Cardiac fibroblast (primary cell): Measurements from ENCODE around the gene HSBP1.

Source experiments
- DNase-seq, 2 donors: peaks; one replicate each; pipeline versions ENCODE4 v3.0.0 to v3.0.0-alpha.2; 2010; ENCODE audit warnings: low read depth in 2 of 2
- H3K4me3 ChIP-seq, 2 donors: replicated peaks in 1 of 2; 1 replicate in 1 of 2; 2 replicates in 1 of 2; pipeline ENCODE4 v1.5.1; 2011; ENCODE audit warnings: low read depth in 2 of 2, low read length in 2 of 2, mild to moderate bottlenecking in 2 of 2, moderate library complexity in 1 of 2
- TF ChIP-seq, protein P1 (sequence below): IDR thresholded peaks from one replicate; pipeline ENCODE4 v1.5.1; 2011; ENCODE audit warnings: low read depth, mild to moderate bottlenecking, low read length, inconsistent platforms

The HSBP1 gene

GRCh38 chr16:83851473-83851872, 43.7 kb downstream of the HSBP1 start:
- no peak for DNase-seq
- TF ChIP-seq, protein P1, sequence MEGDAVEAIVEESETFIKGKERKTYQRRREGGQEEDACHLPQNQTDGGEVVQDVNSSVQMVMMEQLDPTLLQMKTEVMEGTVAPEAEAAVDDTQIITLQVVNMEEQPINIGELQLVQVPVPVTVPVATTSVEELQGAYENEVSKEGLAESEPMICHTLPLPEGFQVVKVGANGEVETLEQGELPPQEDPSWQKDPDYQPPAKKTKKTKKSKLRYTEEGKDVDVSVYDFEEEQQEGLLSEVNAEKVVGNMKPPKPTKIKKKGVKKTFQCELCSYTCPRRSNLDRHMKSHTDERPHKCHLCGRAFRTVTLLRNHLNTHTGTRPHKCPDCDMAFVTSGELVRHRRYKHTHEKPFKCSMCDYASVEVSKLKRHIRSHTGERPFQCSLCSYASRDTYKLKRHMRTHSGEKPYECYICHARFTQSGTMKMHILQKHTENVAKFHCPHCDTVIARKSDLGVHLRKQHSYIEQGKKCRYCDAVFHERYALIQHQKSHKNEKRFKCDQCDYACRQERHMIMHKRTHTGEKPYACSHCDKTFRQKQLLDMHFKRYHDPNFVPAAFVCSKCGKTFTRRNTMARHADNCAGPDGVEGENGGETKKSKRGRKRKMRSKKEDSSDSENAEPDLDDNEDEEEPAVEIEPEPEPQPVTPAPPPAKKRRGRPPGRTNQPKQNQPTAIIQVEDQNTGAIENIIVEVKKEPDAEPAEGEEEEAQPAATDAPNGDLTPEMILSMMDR: no peak
- H3K4me3 ChIP-seq: no peak overlapping the region

DNA sequence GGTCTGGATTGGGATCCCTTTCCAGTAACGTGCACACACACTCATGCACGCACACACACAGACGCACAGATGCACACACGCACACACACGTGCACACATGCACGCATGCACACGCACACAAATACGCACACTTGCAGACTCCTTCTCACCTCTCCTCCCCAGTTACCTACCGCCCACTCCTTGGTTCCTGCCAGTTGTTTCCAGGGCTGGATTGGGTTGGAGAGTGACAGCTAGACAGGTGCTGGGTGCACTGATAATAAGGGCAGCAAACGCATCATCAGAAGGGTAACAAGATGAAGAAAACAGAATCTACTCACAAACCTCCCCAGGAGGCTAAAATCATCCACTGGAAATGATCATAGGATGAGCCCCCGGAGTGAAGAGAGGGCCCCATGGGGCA, 45.0 kb downstream of the HSBP1 start:
- no peak for DNase-seq
- H3K4me3 ChIP-seq: no peak overlapping the region
- TF ChIP-seq, protein P1: no peak

DNA sequence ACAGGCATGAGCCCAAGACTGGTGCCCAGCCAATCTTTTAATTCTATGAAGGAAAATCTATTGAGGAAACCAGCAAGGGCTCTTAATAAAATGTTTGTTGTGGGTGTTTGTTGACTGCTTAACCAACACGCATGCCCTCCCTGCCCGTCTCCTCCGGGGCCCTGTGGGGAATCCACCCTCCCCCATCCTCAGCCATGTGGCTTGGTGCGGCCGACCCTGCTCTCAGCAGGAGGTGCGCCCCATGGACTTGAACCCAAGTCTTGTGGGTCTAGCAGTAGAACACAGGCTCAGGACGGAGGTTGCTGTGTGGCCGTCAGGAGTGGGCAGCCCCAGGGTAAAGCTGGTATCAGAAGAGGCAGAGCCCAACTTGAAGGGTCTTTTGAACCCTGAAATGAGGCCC, 46.1 kb downstream of the HSBP1 start:
- H3K4me3 ChIP-seq: no peak overlapping the region
- no peak for DNase-seq
- TF ChIP-seq, protein P1: no peak

DNA sequence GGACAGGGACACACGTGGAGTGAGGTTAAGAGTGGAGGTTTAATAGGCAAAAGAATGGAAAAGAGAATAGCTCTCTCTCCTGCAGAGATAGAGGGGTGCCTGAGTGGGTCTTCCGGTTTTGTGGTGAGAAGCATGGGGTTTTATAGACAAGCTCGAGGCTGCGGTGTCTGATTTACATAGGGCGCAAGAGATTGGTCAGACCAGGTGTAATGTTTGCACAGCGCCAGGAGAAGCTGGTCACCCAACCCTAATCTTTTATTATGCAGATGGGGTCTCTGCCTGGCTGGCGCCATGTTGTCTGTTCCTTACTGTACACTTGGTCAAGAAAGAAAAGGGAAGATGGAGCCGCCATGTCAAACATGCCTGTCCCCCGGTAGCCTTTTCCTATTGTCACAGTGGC, 46.6 kb downstream of the HSBP1 start:
- H3K4me3 ChIP-seq: no peak overlapping the region
- DNase-seq: no peak
- TF ChIP-seq, protein P1: no peak

GRCh38 chr16:83856792-83857191, 49.0 kb downstream of the HSBP1 start:
- H3K4me3 ChIP-seq: no peak overlapping the region
- no peak for DNase-seq
- TF ChIP-seq, protein P1: no peak

DNA sequence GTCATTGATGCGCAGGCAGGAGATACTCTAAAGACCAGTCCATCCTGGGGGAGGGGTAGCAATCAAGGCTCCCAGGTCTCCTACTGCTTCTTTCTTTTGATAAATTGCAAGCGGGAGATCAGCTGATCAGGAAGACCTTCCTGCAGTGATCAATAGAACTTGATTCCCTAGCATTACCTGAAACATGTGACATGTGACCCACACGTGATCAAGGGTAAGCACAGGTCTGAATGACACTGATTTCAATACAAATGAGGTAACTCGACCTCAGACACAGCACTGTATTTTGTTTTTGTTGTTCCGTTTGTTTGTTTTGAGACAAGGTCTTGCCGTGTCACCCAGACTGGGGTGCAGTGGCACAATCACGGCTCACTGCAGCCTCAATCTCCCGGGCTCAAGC, 51.5 kb downstream of the HSBP1 start:
- H3K4me3 ChIP-seq: no peak overlapping the region
- DNase-seq: no peak
- TF ChIP-seq, protein P1: no peak

- H3K4me3 ChIP-seq: no peak overlapping the region
- DNase-seq: no peak
- TF ChIP-seq, protein P1: no peak
These were observed 54.9 kb downstream of the HSBP1 start for GRCh38 chr16:83862661-83863060.
